Measurements from ENCODE around the gene AGBL4. TPM values are rescaled to one million over a fixed set of nuclear protein-coding genes. Genes with fewer than 3 reads are reported as not detected.

AGBL4 gene
- total and polyA plus RNA-seq, 10 donors, result 0.05 to 1.8 (median 0.32) TPM; not detected in 1

DNA sequence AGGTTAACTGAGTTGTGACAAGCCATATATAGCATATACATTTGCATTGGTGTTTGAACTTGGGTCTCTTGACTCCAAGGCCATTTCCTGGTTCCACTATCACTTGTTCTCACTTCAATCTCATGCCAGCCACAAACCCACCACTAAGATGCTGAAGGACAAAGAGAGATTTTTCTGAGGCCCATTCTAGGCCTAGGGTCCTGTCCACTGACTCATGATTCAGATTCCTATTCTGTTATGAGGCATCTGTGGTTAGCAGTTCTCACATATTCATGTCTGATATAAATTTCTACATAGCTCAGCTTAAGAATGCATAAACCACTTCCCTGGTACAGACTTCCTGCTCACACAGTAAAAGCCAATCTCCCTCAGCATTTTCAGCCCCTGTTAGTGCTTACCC lies 921.0 kb downstream of the AGBL4 start:
- Histone ChIP-seq H3K4me3 (no peak overlapping the region), H3K27ac (no peak overlapping the region), H3K4me1 (no peaks in the 10 kb centered on the region), H3K27me3 (replicated peaks in 1 of 7) (no peaks in the 10 kb centered on the region), H3K9me3 (no peaks in the 10 kb centered on the region), H3K36me3 (no peaks in the 10 kb centered on the region)
- intact Hi-C loops (cut with DNase I; ENCODE audit: low total_unique reads), result no loop called here
- TF ChIP-seq POLR2AphosphoS5 (IDR thresholded peaks at IDR 0.05) (no peak), POLR2A (IDR thresholded peaks at IDR 0.05) (no peak), CTCF (IDR thresholded peaks at IDR 0.05 in 8 of 11, conservative IDR thresholded peaks at IDR 0.05 in 3 of 11) (no peak)
- DNase-seq, result no peak

DNA sequence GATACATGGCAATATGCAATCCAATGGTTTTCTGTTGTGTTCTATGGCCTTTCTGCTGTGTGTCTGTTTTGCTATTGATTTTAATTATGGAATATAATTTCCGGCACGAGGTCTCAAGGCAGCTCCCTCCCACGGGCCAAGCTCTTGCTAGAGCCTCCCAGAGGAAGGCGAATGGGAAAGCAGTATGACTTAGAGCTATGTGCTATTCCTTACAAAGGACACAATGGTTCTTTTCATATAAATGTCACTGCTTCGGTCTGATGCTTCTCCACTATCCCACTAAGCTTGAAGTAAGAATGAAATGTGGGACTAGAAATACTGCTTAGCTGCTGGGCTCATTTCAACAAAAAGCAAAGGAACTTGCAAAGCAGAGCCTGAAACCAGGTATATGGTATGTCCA lies 924.9 kb downstream of the AGBL4 start:
- TF ChIP-seq POLR2AphosphoS5 (IDR thresholded peaks at IDR 0.05) (no peak), CTCF (IDR thresholded peaks at IDR 0.05 in 8 of 11, conservative IDR thresholded peaks at IDR 0.05 in 3 of 11) (no peak), POLR2A (IDR thresholded peaks at IDR 0.05) (no peak)
- Histone ChIP-seq H3K9me3 (peaks cover 0 to 4% (median 0%) of the 10 kb centered on the region in 8 donors), H3K4me3 (no peak overlapping the region), H3K36me3 (no peaks in the 10 kb centered on the region), H3K27me3 (replicated peaks in 1 of 7) (no peaks in the 10 kb centered on the region), H3K4me1 (no peaks in the 10 kb centered on the region), H3K27ac (no peak overlapping the region)
- no peak for DNase-seq
- 82 to 91% (median 86%) methylated on average over 5 of the region's 5 CpGs for WGBS, 5 donors
- intact Hi-C loops (cut with DNase I; ENCODE audit: low total_unique reads), result no loop called here

- H3K36me3 ChIP-seq, result no peaks in the 10 kb centered on the region
- no peak for TF ChIP-seq POLR2A (IDR thresholded peaks at IDR 0.05)
- TF ChIP-seq CTCF (IDR thresholded peaks at IDR 0.05 in 8 of 11, conservative IDR thresholded peaks at IDR 0.05 in 3 of 11), result no peak
- no peak for TF ChIP-seq POLR2AphosphoS5 (IDR thresholded peaks at IDR 0.05)
- peaks cover 0 to 27% (median 5%) of the 10 kb centered on the region in 8 donors for H3K9me3 ChIP-seq
- H3K27me3 ChIP-seq (replicated peaks in 1 of 7), result peaks cover 0 to 14% (median 0%) of the 10 kb centered on the region in 7 donors
- 74 to 94% (median 81%) methylated on average over 2 of the region's 2 CpGs for WGBS, 5 donors
- DNase-seq, result no peak
- H3K27ac ChIP-seq, result no peak overlapping the region
- H3K4me3 ChIP-seq, result no peak overlapping the region
- intact Hi-C loops (cut with DNase I; ENCODE audit: low total_unique reads), result no loop called here
- H3K4me1 ChIP-seq, result no peaks in the 10 kb centered on the region
Observed at GRCh38 chr1:49086327-49086726, 937.4 kb downstream of the AGBL4 start.

- Histone ChIP-seq H3K4me3 (no peak overlapping the region), H3K4me1 (no peaks in the 10 kb centered on the region), H3K27ac (no peak overlapping the region), H3K27me3 (replicated peaks in 1 of 7) (peaks cover 0 to 14% (median 0%) of the 10 kb centered on the region in 7 donors), H3K9me3 (peaks cover 0 to 27% (median 5%) of the 10 kb centered on the region in 8 donors), H3K36me3 (no peaks in the 10 kb centered on the region)
- WGBS, 5 donors, result 78 to 89% (median 87%) methylated on average over 3 of the region's 3 CpGs
- TF ChIP-seq POLR2AphosphoS5 (IDR thresholded peaks at IDR 0.05) (no peak), CTCF (IDR thresholded peaks at IDR 0.05 in 8 of 11, conservative IDR thresholded peaks at IDR 0.05 in 3 of 11) (no peak), POLR2A (IDR thresholded peaks at IDR 0.05) (no peak)
- intact Hi-C loops (cut with DNase I; ENCODE audit: low total_unique reads), result no loop called here
- no peak for DNase-seq
Observed at GRCh38 chr1:49085079-49085478, 938.7 kb downstream of the AGBL4 start.
